Activated naive CD8-positive, alpha-beta T cell treated with anti-CD3 and anti-CD28 coated beads for 36 hours (primary cell): Measurements from ENCODE around the gene GABBR1. TPM values are rescaled to one million over a fixed set of nuclear protein-coding genes. Genes with fewer than 3 reads are reported as not detected.
"Not testable (repeated sequence)": the region's sequence is repeated elsewhere in the genome, so short reads cannot be mapped to it uniquely, and the experiment has no call there.

ENCODE experiments used
- DNase-seq: peaks from one replicate; pipeline ENCODE4 v3.0.0; 2021
- H3K27ac Mint-ChIP-seq: one replicate; pipeline ENCODE4 v1.8.0; 2022; ENCODE audit warnings: mild to moderate bottlenecking, moderate library complexity, mixed read lengths
- H3K27me3 Mint-ChIP-seq: one replicate; pipeline ENCODE4 v1.8.0; 2022; ENCODE audit warnings: mild to moderate bottlenecking, mixed read lengths
- H3K36me3 Mint-ChIP-seq: one replicate; pipeline ENCODE4 v1.8.0; 2021; ENCODE audit warnings: mild to moderate bottlenecking, mixed read lengths
- H3K4me1 Mint-ChIP-seq: one replicate; pipeline ENCODE4 v1.8.0; 2021; ENCODE audit warnings: mixed read lengths
- H3K4me3 Mint-ChIP-seq: one replicate; pipeline ENCODE4 v1.8.0; 2022; ENCODE audit warnings: mild to moderate bottlenecking, moderate library complexity, mixed read lengths
- H3K9me3 Mint-ChIP-seq: one replicate; pipeline ENCODE4 v1.8.0; 2022; ENCODE audit warnings: mixed read lengths
- total RNA-seq, 2 experiments: library from RNA; stranded (reverse); gene quantifications; one replicate each; pipeline ENCODE4 v1.2.3, GENCODE V29; 2021

Gene GABBR1
- total RNA-seq, 2 experiments from 2014 or later = 7.2 to 7.6 TPM

DNA sequence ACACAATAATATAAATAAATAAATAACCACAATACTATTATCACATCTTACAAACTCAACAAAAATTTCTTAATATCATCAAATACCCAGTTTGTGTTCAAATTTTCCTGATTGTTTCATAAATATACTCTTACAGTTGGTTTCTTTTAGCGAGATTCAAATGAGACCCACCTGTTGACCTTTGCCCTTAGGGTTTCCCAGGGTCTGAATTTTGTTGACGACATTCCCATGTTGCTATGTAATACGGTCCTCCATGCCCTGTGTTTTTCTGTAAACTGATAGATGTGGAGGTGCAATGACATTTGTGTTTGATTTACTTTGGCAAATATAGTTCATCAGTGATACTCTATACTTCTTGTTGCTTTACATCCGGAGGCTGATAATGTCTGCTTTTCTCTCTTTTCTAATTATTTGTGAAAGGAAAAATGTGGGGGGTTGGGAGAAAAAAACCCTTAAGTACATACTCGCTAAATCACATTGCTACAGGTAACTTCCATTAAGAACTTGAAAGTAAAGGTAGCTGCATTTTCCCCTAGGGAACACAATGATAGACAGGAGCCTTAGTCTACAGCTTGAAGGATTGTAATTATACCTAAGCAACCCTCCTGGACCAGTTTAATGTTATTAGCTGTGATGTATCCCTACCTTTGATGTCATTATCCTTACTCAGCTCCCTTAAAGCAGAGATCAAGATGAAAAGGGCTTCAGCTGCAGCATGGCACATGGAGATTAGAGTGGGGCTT, 30.5 kb upstream of the GABBR1 start:
- no peaks in the 10 kb centered on the region for H3K9me3 Mint-ChIP-seq
- H3K36me3 Mint-ChIP-seq = no peaks in the 10 kb centered on the region
- peaks cover 18% of the 10 kb centered on the region for H3K27me3 Mint-ChIP-seq
- H3K4me1 Mint-ChIP-seq = no peaks in the 10 kb centered on the region
- no peak for DNase-seq
- H3K4me3 Mint-ChIP-seq = no peak overlapping the region
- no peak overlapping the region for H3K27ac Mint-ChIP-seq

- H3K4me3 Mint-ChIP-seq, H3K36me3 Mint-ChIP-seq, H3K4me1 Mint-ChIP-seq, DNase-seq, H3K9me3 Mint-ChIP-seq, H3K27ac Mint-ChIP-seq: not testable (repeated sequence)
- peaks cover 24% of the 10 kb centered on the region for H3K27me3 Mint-ChIP-seq
Measured at GRCh38 chr6:29661502-29662141, 28.6 kb upstream of the GABBR1 start.

GRCh38 chr6:29661071-29661470, 28.1 kb upstream of the GABBR1 start:
- Mint-ChIP-seq H3K27ac (no peak overlapping the region), H3K27me3 (peaks cover 24% of the 10 kb centered on the region), H3K36me3 (no peaks in the 10 kb centered on the region), H3K4me3 (no peak overlapping the region), H3K9me3 (no peaks in the 10 kb centered on the region), H3K4me1 (no peaks in the 10 kb centered on the region)
- DNase-seq = no peak

- no peak within 1 kb of the TSS for H3K27ac Mint-ChIP-seq
- no peaks in the 10 kb centered on the region for H3K36me3 Mint-ChIP-seq
- H3K4me1 Mint-ChIP-seq = peaks cover 1% of the 10 kb centered on the region
- no peak within 1 kb of the TSS for H3K4me3 Mint-ChIP-seq
- no peaks in the 10 kb centered on the region for H3K9me3 Mint-ChIP-seq
- DNase-seq = no peak
- H3K27me3 Mint-ChIP-seq = peaks cover 24% of the 10 kb centered on the region
Measured at GRCh38 chr6:29656798-29657197, 23.8 kb upstream of the GABBR1 start, which contains the start of gene MOG. Gene MOG, plus strand, starts transcription at chr6:29657092. Its CDS starts 118 bp downstream, at chr6:29657210.

GRCh38 chr6:29656157-29656556, 23.2 kb upstream of the GABBR1 start:
- peaks cover 20% of the 10 kb centered on the region for H3K27me3 Mint-ChIP-seq
- H3K27ac Mint-ChIP-seq = no peak overlapping the region
- H3K9me3 Mint-ChIP-seq = no peaks in the 10 kb centered on the region
- no peaks in the 10 kb centered on the region for H3K36me3 Mint-ChIP-seq
- peaks cover 1% of the 10 kb centered on the region for H3K4me1 Mint-ChIP-seq
- no peak for DNase-seq
- no peak overlapping the region for H3K4me3 Mint-ChIP-seq

- DNase-seq = no peak
- Mint-ChIP-seq H3K4me3 (no peak overlapping the region), H3K27ac (no peak overlapping the region), H3K27me3 (peaks cover 19% of the 10 kb centered on the region), H3K9me3 (no peaks in the 10 kb centered on the region), H3K36me3 (no peaks in the 10 kb centered on the region), H3K4me1 (peaks cover 1% of the 10 kb centered on the region)
Measured at GRCh38 chr6:29655658-29656057, 22.7 kb upstream of the GABBR1 start.

GRCh38 chr6:29653452-29654038, 20.6 kb upstream of the GABBR1 start:
- Mint-ChIP-seq H3K27me3 (peaks cover 13% of the 10 kb centered on the region), H3K4me3 (no peak overlapping the region), H3K9me3 (no peaks in the 10 kb centered on the region), H3K27ac (no peak overlapping the region), H3K4me1 (peaks cover 3% of the 10 kb centered on the region), H3K36me3 (no peaks in the 10 kb centered on the region)
- no peak for DNase-seq

DNA sequence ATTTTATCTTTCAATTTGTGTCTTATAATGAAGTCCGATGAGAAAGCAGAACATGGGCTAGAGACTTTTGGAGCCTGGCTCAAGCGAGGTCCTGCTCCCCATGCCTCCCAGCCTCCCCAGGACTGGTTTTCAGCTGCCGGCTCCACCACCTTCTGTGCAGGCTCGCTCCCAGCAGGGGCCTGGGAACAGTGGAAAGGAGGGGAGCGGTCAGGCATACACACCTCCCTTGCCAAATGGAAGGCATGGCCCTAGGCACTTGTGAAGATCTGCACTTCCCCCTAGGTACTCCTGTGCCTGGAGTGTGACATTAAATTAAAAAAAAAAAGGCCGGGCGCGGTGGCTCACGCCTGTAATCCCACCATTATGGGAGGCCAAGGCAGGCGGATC, 19.2 kb upstream of the GABBR1 start:
- Mint-ChIP-seq H3K36me3 (no peaks in the 10 kb centered on the region), H3K27me3 (peaks cover 8% of the 10 kb centered on the region), H3K9me3 (no peaks in the 10 kb centered on the region)

DNA sequence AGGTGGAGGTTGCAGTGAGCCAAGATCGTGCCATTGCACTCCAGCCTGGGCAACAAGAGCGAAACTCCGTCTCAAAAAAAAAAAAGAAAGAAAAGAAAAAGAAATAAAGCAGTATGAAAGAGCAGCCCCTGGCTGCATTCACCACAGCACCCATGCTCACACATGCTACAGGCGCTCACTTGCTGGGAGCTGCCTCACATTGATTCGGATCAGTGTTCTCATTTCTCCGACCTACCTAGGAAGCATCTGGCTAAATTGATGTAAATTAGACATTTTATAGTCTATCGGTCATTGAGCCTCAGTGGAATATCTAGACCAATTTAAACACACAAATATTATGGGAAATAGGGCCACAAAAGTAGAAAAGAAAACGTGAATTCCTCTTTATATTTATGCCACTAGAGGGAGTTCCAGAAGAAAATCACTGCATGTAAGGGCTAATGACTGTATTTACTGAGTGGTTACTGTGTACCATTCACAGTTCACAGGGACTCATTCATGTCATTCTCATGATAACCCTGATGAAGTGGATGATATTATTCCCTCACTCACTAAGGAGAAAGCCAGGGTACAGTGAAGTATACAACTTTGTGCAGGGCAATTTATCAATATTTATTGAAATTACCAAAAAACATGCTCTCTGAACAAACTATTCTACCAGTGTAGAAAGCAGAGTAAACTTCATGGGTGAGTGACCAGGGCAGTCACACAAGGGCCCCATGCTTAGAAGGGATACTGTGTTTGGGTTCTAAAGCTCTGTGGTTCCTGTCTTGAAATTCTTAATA, 18.6 kb upstream of the GABBR1 start:
- Mint-ChIP-seq H3K4me3 (no peak overlapping the region), H3K36me3 (no peaks in the 10 kb centered on the region), H3K27me3 (peaks cover 6% of the 10 kb centered on the region), H3K4me1 (peaks cover 3% of the 10 kb centered on the region), H3K27ac (no peak overlapping the region), H3K9me3 (no peaks in the 10 kb centered on the region)
- DNase-seq = no peak

More for the DNA sequence above, 19.2 kb upstream of the GABBR1 start:
- H3K27ac Mint-ChIP-seq = no peak overlapping the region
- DNase-seq = no peak
- H3K4me1 Mint-ChIP-seq = peaks cover 3% of the 10 kb centered on the region
- no peak overlapping the region for H3K4me3 Mint-ChIP-seq

GRCh38 chr6:29649701-29650673, 17.0 kb upstream of the GABBR1 start:
- DNase-seq = peak; percentile 96
- H3K9me3 Mint-ChIP-seq = no peaks in the 10 kb centered on the region
- H3K4me3 Mint-ChIP-seq = peak overlapping the region; percentile 96
- H3K4me1 Mint-ChIP-seq = peaks cover 3% of the 10 kb centered on the region
- H3K27me3 Mint-ChIP-seq = no peaks in the 10 kb centered on the region
- H3K36me3 Mint-ChIP-seq = no peaks in the 10 kb centered on the region
- H3K27ac Mint-ChIP-seq = peak overlapping the region; percentile 99

DNA sequence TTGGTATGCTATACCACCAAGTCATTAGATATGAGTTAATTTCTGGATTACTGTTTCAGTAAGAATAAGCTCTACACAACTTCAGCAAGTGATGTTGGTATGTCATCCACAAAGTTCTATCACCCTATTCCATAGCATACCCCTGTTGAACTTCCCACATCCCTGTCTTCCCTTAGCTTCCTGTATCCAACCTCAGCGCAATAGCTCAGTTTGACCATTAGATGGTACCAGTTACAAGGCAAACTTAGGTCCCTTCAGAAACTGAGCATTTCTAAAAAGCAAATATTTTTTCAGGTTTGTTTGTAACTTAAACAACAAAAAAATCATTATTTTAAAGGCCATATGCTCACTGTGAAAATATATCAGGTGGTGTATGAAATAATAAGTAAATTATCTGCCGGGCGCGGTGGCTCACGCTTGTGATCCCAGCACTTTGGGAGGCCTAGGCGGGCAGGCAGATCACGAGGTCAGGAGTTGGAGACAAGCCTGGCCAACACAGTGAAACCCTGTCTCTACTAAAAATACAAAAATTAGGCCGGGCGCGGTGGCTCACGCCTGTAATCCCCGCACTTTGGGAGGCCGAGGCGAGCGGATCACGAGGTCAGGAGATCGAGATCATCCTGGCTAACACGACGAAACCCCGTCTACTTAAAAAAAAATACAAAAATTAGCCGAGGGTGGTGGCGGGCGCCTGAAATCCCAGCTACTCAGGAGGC, 15.1 kb upstream of the GABBR1 start:
- DNase-seq = no peak
- no peak overlapping the region for H3K27ac Mint-ChIP-seq
- no peaks in the 10 kb centered on the region for H3K36me3 Mint-ChIP-seq
- no peaks in the 10 kb centered on the region for H3K9me3 Mint-ChIP-seq
- no peak overlapping the region for H3K4me3 Mint-ChIP-seq
- peaks cover 2% of the 10 kb centered on the region for H3K4me1 Mint-ChIP-seq
- no peaks in the 10 kb centered on the region for H3K27me3 Mint-ChIP-seq

DNA sequence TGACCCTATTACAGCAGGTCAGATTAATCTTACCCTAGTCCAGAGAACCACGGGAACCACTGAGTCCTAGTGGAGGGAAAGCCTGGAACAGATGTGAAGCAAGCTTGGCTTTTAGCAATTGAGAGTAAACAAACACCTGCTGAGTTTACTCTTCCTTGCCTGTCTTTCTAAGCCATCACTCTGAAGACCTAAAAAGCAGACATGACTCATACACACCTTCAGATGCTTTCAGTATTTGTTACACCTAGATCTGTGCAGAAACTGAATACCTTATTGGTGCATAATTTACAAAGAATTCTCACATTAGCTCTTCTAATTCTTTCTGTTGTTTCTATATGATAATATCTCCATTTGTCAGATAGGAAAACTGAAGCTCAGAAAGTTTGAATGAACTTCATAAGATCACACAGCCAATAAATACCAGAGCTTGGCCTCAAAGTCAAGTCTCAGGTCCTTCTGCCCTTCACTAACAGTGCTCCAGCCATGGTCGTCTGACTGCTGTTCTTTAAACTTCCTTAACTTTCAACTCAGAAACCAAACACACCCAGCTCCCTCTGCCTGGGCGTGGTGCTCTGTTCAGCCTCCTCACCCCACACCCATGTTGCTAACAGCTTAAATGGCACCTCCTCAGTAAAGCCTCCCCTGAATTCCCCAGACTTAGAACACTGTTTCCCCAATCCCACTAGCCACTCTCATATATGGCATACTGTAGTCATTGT, 8.6 kb upstream of the GABBR1 start:
- peaks cover 12% of the 10 kb centered on the region for H3K4me1 Mint-ChIP-seq
- peak overlapping the region; percentile 60 for H3K27ac Mint-ChIP-seq
- H3K27me3 Mint-ChIP-seq = no peaks in the 10 kb centered on the region
- H3K36me3 Mint-ChIP-seq = no peaks in the 10 kb centered on the region
- H3K4me3 Mint-ChIP-seq = peak overlapping the region; percentile 20
- no peaks in the 10 kb centered on the region for H3K9me3 Mint-ChIP-seq
- DNase-seq = no peak

DNA sequence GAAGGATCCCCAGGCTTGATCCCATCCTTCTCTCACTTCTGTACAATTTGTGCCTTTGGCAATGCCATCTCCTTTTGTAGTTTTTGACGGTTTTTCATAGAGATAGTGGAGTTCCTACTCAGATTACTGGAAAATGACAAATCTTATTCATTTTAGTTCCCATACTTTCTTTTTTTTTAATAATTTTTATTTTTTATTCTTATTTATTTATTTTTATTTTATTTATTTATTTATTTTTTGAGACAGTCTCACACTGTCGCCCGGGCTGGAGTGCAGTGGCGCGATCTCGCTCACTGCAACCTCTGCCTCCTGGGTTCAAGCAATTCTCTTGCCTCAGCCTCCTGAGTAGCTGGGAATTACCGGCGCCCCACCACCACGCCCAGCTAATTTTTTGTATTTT, 4.3 kb upstream of the GABBR1 start:
- Mint-ChIP-seq H3K4me1 (peaks cover 18% of the 10 kb centered on the region), H3K36me3 (no peaks in the 10 kb centered on the region), H3K27ac (no peak overlapping the region), H3K27me3 (no peaks in the 10 kb centered on the region), H3K9me3 (no peaks in the 10 kb centered on the region), H3K4me3 (no peak overlapping the region)
- no peak for DNase-seq
